Uterus (tissue), 4 donors: Measurements from ENCODE around the gene STX10. TPM values are rescaled to one million over a fixed set of nuclear protein-coding genes. Genes with fewer than 3 reads are reported as not detected.

Source experiments
- DNase-seq, 2 donors: peaks; one replicate each; pipeline ENCODE4 v3.0.0-alpha.2; 2019 to 2020
- H3K27ac ChIP-seq, 2 donors: fragments of 200-600 bp; sonication (generic); 1 replicate in 1 of 2; 2 replicates in 1 of 2; pipeline ENCODE4 v1.5.1; 2016 to 2018
- H3K27me3 ChIP-seq, 2 donors: fragments of 200-600 bp; sonication (generic); one replicate each; pipeline ENCODE4 v1.5.1; 2018 to 2019; ENCODE audit warnings: control low read depth in 1 of 2
- H3K36me3 ChIP-seq, 2 donors: fragments of 200-600 bp; sonication (generic); one replicate each; pipeline ENCODE4 v1.5.1; 2019; ENCODE audit warnings: control low read depth in 1 of 2
- H3K4me1 ChIP-seq, 2 donors: fragments of 200-600 bp; sonication (generic); one replicate each; pipeline ENCODE4 v1.5.1; 2018 to 2019; ENCODE audit warnings: control low read depth in 1 of 2
- H3K4me3 ChIP-seq, 2 donors: fragments of 200-600 bp; sonication (generic); 1 replicate in 1 of 2; 2 replicates in 1 of 2; pipeline ENCODE4 v1.5.1; 2018 to 2019; ENCODE audit warnings: mild to moderate bottlenecking in 1 of 2
- H3K9me3 ChIP-seq, 2 donors: fragments of 200-600 bp; sonication (generic); one replicate each; pipeline ENCODE4 v1.5.1; 2019; ENCODE audit warnings: control low read depth in 1 of 2
- CTCF ChIP-seq, 4 experiments: fragments of 200-600 bp in 2 of 4; fragments of 450-650 bp in 2 of 4; sonication (generic) in 2 of 4; IDR thresholded peaks; one replicate each; pipeline ENCODE4 v1.5.1; 2016 to 2019; ENCODE audit warnings: antibody characterized with exemption in 4 of 4, mild to moderate bottlenecking in 2 of 4, moderate library complexity in 1 of 4
- POLR2A ChIP-seq, 2 donors: fragments of 450-650 bp; IDR thresholded peaks; one replicate each; pipeline ENCODE4 v1.6.1; 2016; ENCODE audit warnings: antibody characterized with exemption in 2 of 2, mild to moderate bottlenecking in 1 of 2, moderate library complexity in 1 of 2
- intact Hi-C: fragments of 100-400 bp; cut with DNase I; formaldehyde crosslinking; loops from one replicate; pipeline ENCODE4 v1.15.1; 2023; ENCODE audit warnings: low total_unique reads
- total RNA-seq, 4 donors: library from RNA; depleted of rRNA in 3 of 4; stranded (reverse); fragments of >200 nt in 3 of 4; gene quantifications; one replicate each; pipeline versions ENCODE4 v1.1.0 to v1.2.4, GENCODE V29; 2014 to 2023
- donor health status: DM: yes; HTN: yes; CAD: no.

The STX10 gene, protein sequence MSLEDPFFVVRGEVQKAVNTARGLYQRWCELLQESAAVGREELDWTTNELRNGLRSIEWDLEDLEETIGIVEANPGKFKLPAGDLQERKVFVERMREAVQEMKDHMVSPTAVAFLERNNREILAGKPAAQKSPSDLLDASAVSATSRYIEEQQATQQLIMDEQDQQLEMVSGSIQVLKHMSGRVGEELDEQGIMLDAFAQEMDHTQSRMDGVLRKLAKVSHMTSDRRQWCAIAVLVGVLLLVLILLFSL
- total RNA-seq: 10 to 100 TPM; 42.2 to 72.1 (median 44.8) TPM

GRCh38 chr19:13150187-13150930 is at the start of gene STX10, which contains the start of gene IER2:
Gene STX10 (minus strand): TSS chr19:13150375. CDS start chr19:13150173, 202 bp downstream.
Gene IER2 (plus strand): TSS chr19:13150411. CDS start chr19:13153187, 2,776 bp downstream.
- no peaks in the 10 kb centered on the region for H3K36me3 ChIP-seq
- H3K9me3 ChIP-seq: no peaks in the 10 kb centered on the region
- H3K4me1 ChIP-seq: peaks cover 0 to 6% of the 10 kb centered on the region in 2 donors
- H3K27ac ChIP-seq: peak within 1 kb of the TSS; percentile 94 to 98
- peak within 1 kb of the TSS; percentile 73 to 84 for H3K4me3 ChIP-seq
- TF ChIP-seq POLR2A (IDR thresholded peaks at IDR 0.05) (peak; percentile 72 to 91), CTCF (IDR thresholded peaks at IDR 0.05) (peak; percentile 67 to 85 (median 82))
- H3K27me3 ChIP-seq: no peaks in the 10 kb centered on the region
- DNase-seq: peak; percentile 96
- intact Hi-C loops: no loop called here

DNA sequence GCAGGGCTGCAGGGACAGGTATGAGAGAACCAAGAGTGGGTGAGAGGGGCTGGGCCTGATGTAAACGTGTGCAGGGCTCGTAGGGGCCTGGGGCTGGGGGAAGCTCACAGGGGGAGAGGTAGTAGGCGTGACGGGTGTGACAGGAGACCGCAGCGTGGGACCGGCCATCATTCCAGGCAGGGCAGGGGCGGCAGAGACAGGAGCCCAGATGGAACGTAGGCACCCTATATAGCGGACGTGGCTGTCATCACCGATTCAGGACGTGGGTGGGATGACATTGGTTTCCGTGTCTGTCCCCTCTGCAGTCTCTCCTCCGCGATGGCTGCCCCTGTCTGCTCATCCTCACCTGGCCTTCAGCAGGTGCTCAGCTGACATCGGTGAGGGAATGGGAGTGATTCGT is 48.5 kb upstream of the STX10 start:
- no peak overlapping the region for H3K4me3 ChIP-seq
- H3K9me3 ChIP-seq: no peaks in the 10 kb centered on the region
- no peaks in the 10 kb centered on the region for H3K4me1 ChIP-seq
- TF ChIP-seq CTCF (IDR thresholded peaks at IDR 0.05) (no peak), POLR2A (IDR thresholded peaks at IDR 0.05) (no peak)
- no peaks in the 10 kb centered on the region for H3K36me3 ChIP-seq
- H3K27me3 ChIP-seq: no peaks in the 10 kb centered on the region
- H3K27ac ChIP-seq: no peak overlapping the region
- intact Hi-C loops: no loop called here
- DNase-seq: no peak

DNA sequence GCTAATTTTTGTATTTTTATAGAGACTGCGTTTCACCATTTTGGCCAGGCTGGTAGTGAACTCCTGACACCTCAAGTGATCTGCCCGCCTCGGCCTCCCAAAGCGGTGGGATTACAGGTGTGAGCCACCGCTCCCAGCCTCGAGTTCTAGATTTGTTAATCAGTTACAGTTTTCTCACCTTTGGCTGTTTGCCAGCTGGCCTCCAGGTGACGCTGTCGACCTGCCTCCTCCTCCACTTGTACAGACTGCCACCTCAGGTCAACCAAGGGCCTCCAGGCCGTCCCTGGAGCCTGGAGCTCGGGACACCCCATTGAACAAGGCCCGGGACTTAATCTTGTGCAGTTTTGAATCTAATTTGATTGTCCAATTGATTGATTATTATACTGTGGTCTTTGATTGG is 45.5 kb upstream of the STX10 start:
- TF ChIP-seq CTCF (IDR thresholded peaks at IDR 0.05): no peak

GRCh38 chr19:13190781-13191540 is 40.8 kb upstream of the STX10 start:
- Histone ChIP-seq H3K9me3 (no peaks in the 10 kb centered on the region), H3K27me3 (no peaks in the 10 kb centered on the region), H3K36me3 (no peaks in the 10 kb centered on the region), H3K27ac (no peak overlapping the region), H3K4me3 (no peak overlapping the region), H3K4me1 (no peaks in the 10 kb centered on the region)
- no peak for DNase-seq
- TF ChIP-seq POLR2A (IDR thresholded peaks at IDR 0.05) (no peak), CTCF (IDR thresholded peaks at IDR 0.05) (no peak)
- intact Hi-C loops: no loop called here

More for the DNA sequence above, 45.5 kb upstream of the STX10 start:
- Histone ChIP-seq H3K27ac (no peak overlapping the region), H3K4me3 (no peak overlapping the region), H3K27me3 (no peaks in the 10 kb centered on the region), H3K9me3 (no peaks in the 10 kb centered on the region), H3K36me3 (no peaks in the 10 kb centered on the region), H3K4me1 (no peaks in the 10 kb centered on the region)
- intact Hi-C loops: no loop called here
- no peak for DNase-seq
